Measurements from ENCODE around the gene STK35. TPM values are rescaled to one million over a fixed set of nuclear protein-coding genes. Genes with fewer than 3 reads are reported as not detected.

STK35 gene
- total and polyA plus RNA-seq, 8 donors, result 3.5 to 10.7 (median 5.6) TPM

DNA sequence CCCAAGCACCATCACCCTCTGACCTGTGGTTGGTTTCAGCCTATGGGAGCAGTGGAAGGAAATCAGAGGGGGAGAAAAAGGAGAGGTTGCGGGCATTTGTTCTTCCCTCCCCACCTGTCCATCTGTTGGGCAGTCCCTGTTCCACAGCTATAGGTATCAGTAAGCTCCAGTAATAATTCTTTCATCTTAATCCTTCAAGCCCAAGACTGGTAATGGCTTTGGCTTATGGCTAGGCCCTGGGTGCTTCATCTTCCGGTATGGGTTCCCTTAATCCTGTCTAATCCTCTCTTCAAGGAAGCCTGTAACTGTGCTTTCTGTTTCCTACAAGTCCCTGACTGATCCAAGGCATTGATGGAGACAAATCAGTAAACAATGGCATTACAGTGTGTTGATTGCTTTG lies 42.2 kb upstream of the STK35 start:
- Histone ChIP-seq H3K4me1 (no peaks in the 10 kb centered on the region), H3K27ac (no peak overlapping the region), H3K36me3 (no peaks in the 10 kb centered on the region), H3K4me3 (no peak overlapping the region), H3K9me3 (no peaks in the 10 kb centered on the region), H3K27me3 (peaks cover 0 to 3% (median 0%) of the 10 kb centered on the region in 4 donors)
- ATAC-seq (no peak), FAIRE-seq (no peak), DNase-seq (no peak)
- intact Hi-C loops (cut with DNase I), result no loop called here
- TF ChIP-seq, protein P1, sequence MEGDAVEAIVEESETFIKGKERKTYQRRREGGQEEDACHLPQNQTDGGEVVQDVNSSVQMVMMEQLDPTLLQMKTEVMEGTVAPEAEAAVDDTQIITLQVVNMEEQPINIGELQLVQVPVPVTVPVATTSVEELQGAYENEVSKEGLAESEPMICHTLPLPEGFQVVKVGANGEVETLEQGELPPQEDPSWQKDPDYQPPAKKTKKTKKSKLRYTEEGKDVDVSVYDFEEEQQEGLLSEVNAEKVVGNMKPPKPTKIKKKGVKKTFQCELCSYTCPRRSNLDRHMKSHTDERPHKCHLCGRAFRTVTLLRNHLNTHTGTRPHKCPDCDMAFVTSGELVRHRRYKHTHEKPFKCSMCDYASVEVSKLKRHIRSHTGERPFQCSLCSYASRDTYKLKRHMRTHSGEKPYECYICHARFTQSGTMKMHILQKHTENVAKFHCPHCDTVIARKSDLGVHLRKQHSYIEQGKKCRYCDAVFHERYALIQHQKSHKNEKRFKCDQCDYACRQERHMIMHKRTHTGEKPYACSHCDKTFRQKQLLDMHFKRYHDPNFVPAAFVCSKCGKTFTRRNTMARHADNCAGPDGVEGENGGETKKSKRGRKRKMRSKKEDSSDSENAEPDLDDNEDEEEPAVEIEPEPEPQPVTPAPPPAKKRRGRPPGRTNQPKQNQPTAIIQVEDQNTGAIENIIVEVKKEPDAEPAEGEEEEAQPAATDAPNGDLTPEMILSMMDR (IDR thresholded peaks at IDR 0.05), result no peak
- 74 to 81% methylated on average over 2 of the region's 2 CpGs for WGBS, 2 donors

DNA sequence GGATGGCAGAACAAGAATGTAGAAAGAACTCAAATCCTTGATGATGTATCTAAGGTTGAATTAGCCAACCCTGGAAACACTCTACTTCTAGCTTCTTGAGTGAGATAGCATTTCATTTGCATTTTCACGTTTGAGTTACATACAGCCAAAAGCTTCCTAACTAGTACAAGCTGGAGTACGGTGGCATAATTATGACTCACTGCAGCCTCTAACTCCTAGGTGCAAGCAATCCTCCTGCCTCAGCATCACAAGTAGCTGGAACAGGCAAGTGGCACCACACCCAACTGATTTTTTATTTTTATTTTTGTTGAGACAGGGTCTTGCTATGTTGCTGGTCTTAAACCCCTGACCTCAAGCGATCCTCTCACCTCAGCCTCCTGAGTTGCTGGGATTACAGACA lies 36.5 kb upstream of the STK35 start:
- no peaks in the 10 kb centered on the region for H3K4me1 ChIP-seq
- TF ChIP-seq, protein P1 (IDR thresholded peaks at IDR 0.05), result no peak
- H3K9me3 ChIP-seq, result no peaks in the 10 kb centered on the region
- no peak for DNase-seq
- FAIRE-seq, result no peak
- 49 to 62% methylated on average over 3 of the region's 3 CpGs for WGBS, 2 donors
- H3K4me3 ChIP-seq, result no peak overlapping the region
- intact Hi-C loops (cut with DNase I), result no loop called here
- H3K36me3 ChIP-seq, result no peaks in the 10 kb centered on the region
- no peak for ATAC-seq
- no peaks in the 10 kb centered on the region for H3K27me3 ChIP-seq
- H3K27ac ChIP-seq, result no peak overlapping the region

DNA sequence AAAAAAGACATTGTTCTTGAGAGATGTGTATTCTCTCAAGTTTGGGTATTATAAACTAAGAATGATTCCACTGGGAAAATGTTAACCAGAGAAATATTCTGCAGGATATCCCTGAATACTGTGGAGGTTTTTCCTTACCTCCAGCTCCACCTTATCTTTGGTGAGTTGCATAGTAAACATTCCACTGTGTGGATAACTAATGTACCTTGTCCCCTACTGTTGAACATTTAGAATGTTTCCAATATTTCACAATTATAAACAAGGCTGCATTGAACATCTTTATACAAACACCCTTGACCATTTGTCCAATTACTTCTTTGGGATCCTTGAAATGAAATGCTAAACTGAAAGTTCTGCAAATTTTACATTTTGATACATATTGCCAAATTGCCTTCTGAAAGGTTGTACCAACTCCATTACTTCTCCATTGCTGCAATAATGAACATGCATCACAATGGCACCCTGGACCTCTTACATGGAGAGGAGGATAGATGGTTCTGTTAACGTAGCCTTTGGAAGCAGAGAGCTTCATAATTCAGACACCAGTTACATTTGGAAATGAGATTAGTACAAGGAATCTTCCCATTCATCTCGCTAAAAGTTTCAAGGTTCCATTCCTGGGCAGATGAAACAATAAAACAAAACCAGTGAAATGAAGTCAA lies 35.0 kb upstream of the STK35 start:
- H3K27ac ChIP-seq, result no peak overlapping the region
- no peaks in the 10 kb centered on the region for H3K9me3 ChIP-seq
- TF ChIP-seq, protein P1 (IDR thresholded peaks at IDR 0.05), result no peak
- WGBS, 2 donors, result 63 to 73% methylated on average over 2 of the region's 2 CpGs
- FAIRE-seq (no peak), ATAC-seq (no peak), DNase-seq (no peak)
- H3K4me3 ChIP-seq, result no peak overlapping the region
- H3K36me3 ChIP-seq, result no peaks in the 10 kb centered on the region
- no peaks in the 10 kb centered on the region for H3K4me1 ChIP-seq
- no peaks in the 10 kb centered on the region for H3K27me3 ChIP-seq
- intact Hi-C loops (cut with DNase I), result no loop called here

DNA sequence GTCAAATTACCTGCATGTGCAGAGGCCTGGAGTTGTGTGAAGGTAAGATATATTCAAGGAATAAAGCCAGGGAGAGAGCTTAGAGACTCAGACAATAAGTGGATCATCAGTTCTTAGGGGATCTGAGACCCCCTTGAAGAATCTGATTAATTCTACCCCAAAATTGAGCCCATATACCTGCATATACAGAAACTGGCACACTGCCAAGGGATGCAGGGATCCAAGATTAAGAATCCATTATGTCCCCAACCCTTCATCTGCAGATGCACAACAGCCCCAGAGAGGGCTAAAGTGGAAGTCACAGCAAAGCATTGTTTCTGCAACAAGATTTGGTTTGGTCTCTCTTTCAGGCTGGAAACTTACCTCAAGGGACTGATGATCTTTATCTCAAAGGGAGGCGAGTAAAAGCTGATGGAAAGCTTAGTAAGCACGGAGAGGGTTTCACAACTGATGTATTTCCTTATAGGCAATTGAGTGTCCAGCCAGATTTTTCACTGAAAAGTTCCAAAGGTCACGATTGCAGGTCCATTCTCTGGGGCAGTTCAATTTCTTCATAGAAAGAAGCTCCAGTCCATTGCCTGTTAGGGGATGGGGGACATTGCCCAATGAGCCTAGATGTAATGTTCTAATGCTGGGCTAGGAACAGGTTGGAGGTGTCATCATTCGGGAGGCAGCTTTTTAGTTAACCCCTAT lies 20.9 kb upstream of the STK35 start:
- no peak overlapping the region for H3K27ac ChIP-seq
- TF ChIP-seq, protein P1 (IDR thresholded peaks at IDR 0.05), result no peak
- H3K36me3 ChIP-seq, result no peaks in the 10 kb centered on the region
- no peak for FAIRE-seq
- H3K27me3 ChIP-seq, result peaks cover 0 to 4% (median 2%) of the 10 kb centered on the region in 4 donors
- WGBS, 2 donors, result 45 to 59% methylated on average over 4 of the region's 4 CpGs
- intact Hi-C loops (cut with DNase I), result no loop called here
- no peak overlapping the region for H3K4me3 ChIP-seq
- no peaks in the 10 kb centered on the region for H3K4me1 ChIP-seq
- no peak for ATAC-seq
- no peaks in the 10 kb centered on the region for H3K9me3 ChIP-seq
- no peak for DNase-seq

DNA sequence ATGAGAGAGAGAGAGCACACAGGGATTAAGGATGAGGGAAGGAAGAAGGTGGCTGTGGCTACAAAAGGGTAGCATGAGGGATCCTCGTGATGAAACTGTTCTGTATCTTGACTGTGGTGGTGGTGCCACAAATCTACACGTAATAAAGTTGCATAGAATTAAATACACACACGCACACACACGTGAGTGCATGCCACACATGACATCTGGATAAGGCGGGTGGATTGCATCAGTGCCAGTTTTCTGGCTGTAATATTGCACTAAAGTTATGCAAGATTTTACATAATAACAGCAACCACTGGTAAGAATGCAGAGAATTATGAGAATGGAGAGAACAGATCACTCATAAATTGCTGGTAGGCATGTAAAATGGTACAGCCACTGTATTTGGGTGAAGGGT lies 16.9 kb upstream of the STK35 start:
- H3K27ac ChIP-seq, result no peak overlapping the region
- intact Hi-C loops (cut with DNase I), result no loop called here
- H3K36me3 ChIP-seq, result no peaks in the 10 kb centered on the region
- H3K4me1 ChIP-seq, result no peaks in the 10 kb centered on the region
- 30 to 47% methylated on average over 5 of the region's 5 CpGs for WGBS, 2 donors
- H3K9me3 ChIP-seq, result no peaks in the 10 kb centered on the region
- ATAC-seq (no peak), FAIRE-seq (no peak), DNase-seq (no peak)
- H3K27me3 ChIP-seq, result no peaks in the 10 kb centered on the region
- no peak overlapping the region for H3K4me3 ChIP-seq
- TF ChIP-seq, protein P1 (IDR thresholded peaks at IDR 0.05), result no peak

Data from pancreas (tissue), 10 donors.